IMR-90 (cell line): ENCODE data around the gene TEX261. TPM values are rescaled to one million over a fixed set of nuclear protein-coding genes. Genes with fewer than 3 reads are reported as not detected.

ENCODE experiments used
- ATAC-seq: fragments of 200-7000 bp; cut with Tn5 transposase; 2 replicates; pipeline ENCODE4 v1.9.1; 2020; ENCODE audit warnings: low read depth, mild to moderate bottlenecking, moderate library complexity
- BruUV-seq: library from RNA; stranded (reverse); fragments of 400-500 nt; replicated peaks from 2 replicates; lab custom pipeline; 2021; lab: Mats Ljungman, UMichigan
- CTCF ChIA-PET: fragments of 300-600 bp; formaldehyde crosslinking; extraction: SDS; loops from one replicate; lab custom pipeline; 2021; ENCODE audit warnings: antibody characterized with exemption; lab: Yijun Ruan, JAX
- POLR2A ChIA-PET: fragments of 300-600 bp; sonication (Branson Sonifier 250); formaldehyde crosslinking; loops from one replicate; lab custom pipeline; 2022; ENCODE audit warnings: antibody characterized with exemption; ENCODE audit not compliant: unreplicated experiment; lab: Charles Lee
- DNase-seq: peaks from one replicate; pipeline ENCODE4 v3.0.0; 2013
- H2AFZ ChIP-seq: replicated peaks from 2 replicates; pipeline ENCODE3; 2013; ENCODE audit warnings: low read length, mild to moderate bottlenecking; ENCODE audit not compliant: poor library complexity
- H2AK5ac ChIP-seq: 2 replicates; pipeline ENCODE4 v1.6.1; 2013; ENCODE audit warnings: low read depth, low read length, inconsistent platforms
- H2AK9ac ChIP-seq: replicated peaks from 2 replicates; pipeline ENCODE3; 2013; ENCODE audit warnings: mild to moderate bottlenecking, low read depth, low read length, moderate library complexity; ENCODE audit not compliant: poor library complexity
- H2BK120ac ChIP-seq: 2 replicates; pipeline ENCODE4 v1.6.1; 2013; ENCODE audit warnings: low read depth, low read length, inconsistent platforms
- H2BK15ac ChIP-seq: 3 replicates; pipeline ENCODE4 v1.6.1; 2013; ENCODE audit warnings: low read depth, low read length, inconsistent platforms
- H2BK20ac ChIP-seq: 2 replicates; pipeline ENCODE4 v1.6.1; 2013; ENCODE audit warnings: low read depth, mild to moderate bottlenecking, inconsistent platforms, low read length, moderate library complexity
- H2BK5ac ChIP-seq: 2 replicates; pipeline ENCODE4 v1.6.1; 2013; ENCODE audit warnings: mild to moderate bottlenecking, low read depth, low read length, inconsistent platforms; ENCODE audit not compliant: poor library complexity, severe bottlenecking
- H3K14ac ChIP-seq: replicated peaks from 2 replicates; pipeline ENCODE4 v1.6.1; 2013; ENCODE audit warnings: low read depth, low read length, inconsistent platforms
- H3K18ac ChIP-seq: 2 replicates; pipeline ENCODE4 v1.6.1; 2013; ENCODE audit warnings: low read depth, low read length, control low read depth
- H3K23ac ChIP-seq: 2 replicates; pipeline ENCODE4 v1.6.1; 2013; ENCODE audit warnings: low read depth, low read length, inconsistent platforms
- H3K27ac ChIP-seq: 2 replicates; pipeline ENCODE4 v1.5.1; 2013; ENCODE audit warnings: mild to moderate bottlenecking, control low read depth, low read length; ENCODE audit not compliant: insufficient read depth
- H3K27me3 ChIP-seq: 2 replicates; pipeline ENCODE4 v1.6.1; 2013; ENCODE audit warnings: low read length; ENCODE audit not compliant: control insufficient read depth, insufficient read depth
- H3K36me3 ChIP-seq: 2 replicates; pipeline ENCODE4 v1.6.1; 2013; ENCODE audit warnings: low read length, mixed read lengths; ENCODE audit not compliant: control insufficient read depth, insufficient read depth
- H3K4ac ChIP-seq: 2 replicates; pipeline ENCODE4 v1.6.1; 2013; ENCODE audit warnings: low read depth, low read length, inconsistent platforms
- H3K4me1 ChIP-seq: 2 replicates; pipeline ENCODE4 v1.6.1; 2013; ENCODE audit warnings: low read length, mixed read lengths; ENCODE audit not compliant: control insufficient read depth, insufficient read depth
- H3K4me2 ChIP-seq: 2 replicates; pipeline ENCODE4 v1.6.1; 2013; ENCODE audit warnings: low read depth, mild to moderate bottlenecking, control low read depth, low read length, moderate library complexity
- H3K4me3 ChIP-seq: 2 replicates; pipeline ENCODE4 v1.5.1; 2013; ENCODE audit warnings: low read depth, mild to moderate bottlenecking, control low read depth, low read length, moderate library complexity; ENCODE audit not compliant: insufficient read depth
- H3K56ac ChIP-seq: 2 replicates; pipeline ENCODE4 v1.6.1; 2013; ENCODE audit warnings: low read length, inconsistent platforms; ENCODE audit not compliant: insufficient read depth; ENCODE audit errors: extremely low read depth
- H3K79me1 ChIP-seq, 2 experiments: 2 replicates each; pipeline ENCODE4 v1.6.1; 2013; ENCODE audit warnings: low read length in 2 of 2, inconsistent platforms in 1 of 2, low read depth in 1 of 2
- H3K9ac ChIP-seq: 2 replicates; pipeline ENCODE4 v1.6.1; 2013; ENCODE audit warnings: low read depth, low read length, control low read depth
- H3K9me1 ChIP-seq: 2 replicates; pipeline ENCODE4 v1.6.1; 2013; ENCODE audit warnings: low read length, inconsistent platforms; ENCODE audit not compliant: insufficient read depth
- H3K9me3 ChIP-seq: 2 replicates; pipeline ENCODE4 v1.6.1; 2013; ENCODE audit warnings: low read length; ENCODE audit not compliant: control insufficient read depth, insufficient read depth
- H4K20me1 ChIP-seq: 2 replicates; pipeline ENCODE4 v1.6.1; 2013; ENCODE audit warnings: low read length, inconsistent platforms; ENCODE audit not compliant: insufficient read depth
- H4K5ac ChIP-seq: 2 replicates; pipeline ENCODE4 v1.6.1; 2013; ENCODE audit warnings: mild to moderate bottlenecking, low read depth, low read length, control low read depth
- H4K8ac ChIP-seq, 2 experiments: 2 replicates each; pipeline ENCODE4 v1.6.1; 2013; ENCODE audit warnings: low read depth in 2 of 2, low read length in 2 of 2, control low read depth in 1 of 2, inconsistent platforms in 1 of 2
- H4K91ac ChIP-seq: 2 replicates; pipeline ENCODE4 v1.6.1; 2013; ENCODE audit warnings: low read depth, low read length, inconsistent platforms; ENCODE audit not compliant: insufficient read depth
- CEBPB ChIP-seq: IDR thresholded peaks from 2 replicates; pipeline ENCODE4 v1.6.1; 2012; ENCODE audit warnings: low read depth, low read length, improper control_type of control experiment
- CHD1 ChIP-seq: IDR thresholded peaks from 2 replicates; pipeline ENCODE4 v1.6.1; 2012; ENCODE audit warnings: low read depth, low read length, improper control_type of control experiment
- CTCF ChIP-seq: conservative IDR thresholded peaks from 2 replicates; pipeline ENCODE4 v1.5.1; 2012; ENCODE audit warnings: mild to moderate bottlenecking, low read depth, low read length, improper control_type of control experiment
- FOS ChIP-seq: fragments of 150-350 bp; IDR thresholded peaks from 2 replicates; pipeline ENCODE4 v1.6.1; 2016; ENCODE audit warnings: low read depth, low read length
- MAZ ChIP-seq: IDR thresholded peaks from 2 replicates; pipeline ENCODE4 v1.6.1; 2012; ENCODE audit warnings: low read depth, mild to moderate bottlenecking, low read length, improper control_type of control experiment, moderate library complexity, borderline replicate concordance
- MXI1 ChIP-seq: IDR thresholded peaks from 2 replicates; pipeline ENCODE4 v1.6.1; 2012; ENCODE audit warnings: low read depth, mild to moderate bottlenecking, low read length, moderate library complexity, borderline replicate concordance
- RAD21 ChIP-seq: IDR thresholded peaks from 2 replicates; pipeline ENCODE4 v1.6.1; 2012; ENCODE audit warnings: low read length, improper control_type of control experiment
- RFX5 ChIP-seq: IDR thresholded peaks from 2 replicates; pipeline ENCODE4 v1.8.0; 2012; ENCODE audit warnings: low read depth, mild to moderate bottlenecking, low read length, moderate library complexity
- SMC3 ChIP-seq: fragments of 150-350 bp; IDR thresholded peaks from 2 replicates; pipeline ENCODE4 v1.6.1; 2016; ENCODE audit warnings: low read depth, mild to moderate bottlenecking, antibody characterized with exemption, low read length, moderate library complexity
- whole genome bisulfite sequencing, 2 experiments: methylation state at CpG; one replicate each; pipeline versions ENCODE4 v1.1.5 to v1.1.7; 2013; ENCODE audit warnings: missing lambda C conversion rate in 2 of 2; ENCODE audit not compliant: insufficient read length in 1 of 2; ENCODE audit errors: extremely low coverage in 2 of 2; 5-methylcytosine and 5-hydroxymethylcytosine counted together
- dilution Hi-C: fragments of 300-500 bp; cut with HindIII; formaldehyde crosslinking; loops from one replicate; pipeline ENCODE4 v1.14.3; 2018; ENCODE audit warnings: low sequenced_read_pairs; ENCODE audit not compliant: unreplicated experiment
- in situ Hi-C: fragments of 300-500 bp; cut with MboI; formaldehyde crosslinking; loops from 3 replicates; pipeline ENCODE4 v1.14.3; 2019; ENCODE audit warnings: low sequenced_read_pairs, inconsistent platforms, mixed read lengths
- intact Hi-C: fragments of 100-400 bp; cut with micrococcal nuclease; formaldehyde crosslinking; loops from 2 replicates; pipeline ENCODE4 v1.10.0; 2022
- polyA plus RNA-seq, 3 experiments: library from polyadenylated mRNA; depleted of rRNA; stranded (reverse); fragments of >200 nt; gene quantifications; 2 replicates each; pipeline ENCODE4 v1.2.3, GENCODE V29; 2012; ENCODE audit warnings: low replicate concordance in 1 of 3
- total RNA-seq: library from RNA; depleted of rRNA; stranded (reverse); fragments of >200 nt; gene quantifications from 2 replicates; pipeline ENCODE4 v1.2.3, GENCODE V29; 2012

TEX261 gene
- total and polyA plus RNA-seq, 2 of the 4 experiments (the other 2 are of a cell fraction), result 26.3 to 69.8 TPM

GRCh38 chr2:70948337-70949003 lies 46.2 kb downstream of the TEX261 start:
- Histone ChIP-seq H3K4ac (0 out of 2 replicates have a peak overlapping the region, but pooled peaks have one; percentile 48), H3K79me1 (0 out of 4 replicates have a peak, but pooled peaks cover 0 to 4% of the 10 kb centered on the region in 2 experiments), H3K27ac (no peak overlapping the region), H2AFZ (peak overlapping the region; percentile 97), H3K56ac (no peak overlapping the region), H3K4me2 (peak overlapping the region; percentile 92), H4K91ac (no peak overlapping the region), H3K14ac (no peak overlapping the region), H3K27me3 (no peaks in the 10 kb centered on the region), H2BK5ac (no peak overlapping the region), H4K8ac (peak overlapping the region; percentile 54 to 92), H4K20me1 (no peaks in the 10 kb centered on the region), H3K4me1 (peaks cover 4% of the 10 kb centered on the region), H2BK20ac (no peak overlapping the region), H3K4me3 (peak overlapping the region; percentile 37; the same call in 1 of the 2 replicates), H3K9me3 (no peaks in the 10 kb centered on the region), H3K18ac (no peak overlapping the region), H3K36me3 (no peaks in the 10 kb centered on the region), H3K23ac (peak overlapping the region; percentile 41; the same call in 1 of the 2 replicates), H4K5ac (no peak overlapping the region), H2AK9ac (peak overlapping the region; percentile 91), H2AK5ac (no peak overlapping the region), H2BK120ac (no peak overlapping the region), H2BK15ac (no peak overlapping the region; the same call in 2 of the 3 replicates), H3K9me1 (peaks cover 7% of the 10 kb centered on the region; the same call in 1 of the 2 replicates), H3K9ac (peak overlapping the region; percentile 71)
- BruUV-seq, result no TSS peak
- DNase-seq (peak; percentile 71), ATAC-seq (peak; percentile 96)
- in situ Hi-C loops (loop anchor here (5.0 kb wide), 1 partner anchor 81 kb away; no protein-coding TSS in a partner anchor), intact Hi-C loops (loop anchor here (1.0 kb wide), 2 partner anchors 86 to 159 kb away; no protein-coding TSS in a partner anchor), dilution Hi-C loops (no loop called here)
- TF ChIP-seq CHD1 (no peak), FOS (no peak), SMC3 (peak; percentile 64), MXI1 (peak; percentile 38; the same call in 1 of the 2 replicates), CEBPB (no peak), RFX5 (no peak), MAZ (peak; percentile 43; the same call in 1 of the 2 replicates), RAD21 (peak; percentile 50), CTCF (peak; percentile 78)
- ChIA-PET POLR2A (no interaction called here), CTCF (interaction anchor here (0.6 to 2.1 kb wide), 27 partner anchors 9 to 645 kb away, joined by 3 to 22 read pairs (median 6); partner anchors contain the start of gene ANKRD53)
- WGBS, 2 experiments, result no CpG with 5 or more reads among the region's 27 CpGs
